Stomach (tissue), 4 donors: ENCODE measurements around the gene SNX9.

Experiments used
- EP300 ChIP-seq: sonication (generic); formaldehyde crosslinking; IDR thresholded peaks from one replicate; pipeline ENCODE4 v1.6.1; 2017; ENCODE audit warnings: antibody characterized with exemption
- POLR2A ChIP-seq, 4 donors: fragments of 450-650 bp; IDR thresholded peaks; one replicate each; pipeline ENCODE4 v1.6.1; 2016; ENCODE audit warnings: antibody characterized with exemption in 4 of 4, control low read depth in 2 of 4, mild to moderate bottlenecking in 1 of 4, moderate library complexity in 1 of 4
- POLR2AphosphoS5 ChIP-seq, 3 donors: sonication (generic); formaldehyde crosslinking; IDR thresholded peaks; one replicate each; pipeline ENCODE4 v1.6.1; 2016; ENCODE audit warnings: antibody characterized with exemption in 3 of 3
- TF ChIP-seq, protein P1 (sequence below), 7 experiments: fragments of 450-650 bp in 4 of 7; fragments of 200-600 bp in 3 of 7; sonication (generic) in 3 of 7; IDR thresholded peaks; one replicate each; pipeline ENCODE4 v1.5.1; 2016 to 2019; ENCODE audit warnings: antibody characterized with exemption in 7 of 7, control low read depth in 2 of 7, mild to moderate bottlenecking in 1 of 7

DNA sequence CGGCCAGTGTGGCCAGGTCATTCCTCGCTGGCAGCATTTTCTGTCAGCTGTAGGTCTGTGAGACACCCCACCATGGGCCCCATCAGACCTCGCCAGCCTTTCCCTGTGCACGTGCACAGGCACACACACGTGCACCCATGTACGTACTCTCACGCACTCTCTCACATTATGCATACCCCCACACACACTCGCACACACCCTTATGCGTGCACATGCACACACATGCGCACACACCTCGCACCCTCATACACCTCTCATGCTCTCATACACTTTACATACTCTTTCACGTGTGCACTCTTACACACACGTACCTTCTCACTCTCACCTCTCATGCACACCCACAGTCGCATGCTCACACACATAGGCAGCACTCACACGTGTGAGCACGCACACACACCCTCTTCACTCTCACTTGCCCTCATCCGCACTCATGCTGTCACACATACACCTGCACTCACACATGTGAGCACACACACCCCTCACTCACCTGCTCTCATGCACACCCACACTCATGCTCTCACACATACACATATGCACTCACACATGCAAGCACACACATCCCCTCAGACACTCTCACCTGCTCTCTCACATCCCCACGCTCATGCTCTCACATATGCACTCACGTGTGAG is 46.7 kb downstream of the SNX9 start:
- TF ChIP-seq, protein P1, sequence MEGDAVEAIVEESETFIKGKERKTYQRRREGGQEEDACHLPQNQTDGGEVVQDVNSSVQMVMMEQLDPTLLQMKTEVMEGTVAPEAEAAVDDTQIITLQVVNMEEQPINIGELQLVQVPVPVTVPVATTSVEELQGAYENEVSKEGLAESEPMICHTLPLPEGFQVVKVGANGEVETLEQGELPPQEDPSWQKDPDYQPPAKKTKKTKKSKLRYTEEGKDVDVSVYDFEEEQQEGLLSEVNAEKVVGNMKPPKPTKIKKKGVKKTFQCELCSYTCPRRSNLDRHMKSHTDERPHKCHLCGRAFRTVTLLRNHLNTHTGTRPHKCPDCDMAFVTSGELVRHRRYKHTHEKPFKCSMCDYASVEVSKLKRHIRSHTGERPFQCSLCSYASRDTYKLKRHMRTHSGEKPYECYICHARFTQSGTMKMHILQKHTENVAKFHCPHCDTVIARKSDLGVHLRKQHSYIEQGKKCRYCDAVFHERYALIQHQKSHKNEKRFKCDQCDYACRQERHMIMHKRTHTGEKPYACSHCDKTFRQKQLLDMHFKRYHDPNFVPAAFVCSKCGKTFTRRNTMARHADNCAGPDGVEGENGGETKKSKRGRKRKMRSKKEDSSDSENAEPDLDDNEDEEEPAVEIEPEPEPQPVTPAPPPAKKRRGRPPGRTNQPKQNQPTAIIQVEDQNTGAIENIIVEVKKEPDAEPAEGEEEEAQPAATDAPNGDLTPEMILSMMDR (IDR thresholded peaks at IDR 0.05) = no peak
- TF ChIP-seq EP300 = no peak
- TF ChIP-seq POLR2A (IDR thresholded peaks at IDR 0.05) = no peak
- no peak for TF ChIP-seq POLR2AphosphoS5 (IDR thresholded peaks at IDR 0.05)
